HG02840 (cell line): ENCODE measurements around the gene ANXA10.
A peak's percentile ranks its signal among the peaks of the same experiment; 100 is the strongest.

Source experiments
- ATAC-seq: cut with Tn5 transposase; IDR thresholded peaks from one replicate; pipeline ENCODE4 v1.9.1; 2021; ENCODE audit warnings: mild to moderate bottlenecking, moderate library complexity, moderate number of reproducible peaks; ENCODE audit not compliant: unreplicated experiment, low FRiP score

The ANXA10 gene, protein sequence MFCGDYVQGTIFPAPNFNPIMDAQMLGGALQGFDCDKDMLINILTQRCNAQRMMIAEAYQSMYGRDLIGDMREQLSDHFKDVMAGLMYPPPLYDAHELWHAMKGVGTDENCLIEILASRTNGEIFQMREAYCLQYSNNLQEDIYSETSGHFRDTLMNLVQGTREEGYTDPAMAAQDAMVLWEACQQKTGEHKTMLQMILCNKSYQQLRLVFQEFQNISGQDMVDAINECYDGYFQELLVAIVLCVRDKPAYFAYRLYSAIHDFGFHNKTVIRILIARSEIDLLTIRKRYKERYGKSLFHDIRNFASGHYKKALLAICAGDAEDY

DNA sequence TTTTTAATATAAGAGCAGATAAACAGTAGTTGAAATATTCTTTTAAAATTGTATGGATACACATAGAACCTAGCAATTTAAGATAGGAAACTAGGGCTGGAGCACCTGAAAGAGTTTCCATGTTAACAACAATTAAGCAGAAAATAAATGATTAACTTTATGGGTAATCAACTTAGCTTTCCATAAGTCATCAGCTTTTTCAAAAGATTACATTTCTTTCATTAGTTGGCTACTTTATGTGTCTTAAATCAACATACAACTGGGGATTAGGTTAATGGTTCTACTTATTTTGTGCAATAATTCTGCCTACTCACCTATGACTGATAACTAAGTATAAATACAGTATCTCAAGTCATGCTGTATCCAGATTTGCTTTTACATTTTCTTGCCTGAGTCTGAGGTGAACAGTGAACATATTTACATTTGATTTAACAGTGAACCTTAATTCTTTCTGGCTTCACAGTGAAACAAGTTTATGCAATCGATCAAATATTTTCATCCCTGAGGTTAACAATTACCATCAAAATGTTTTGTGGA, at the start of gene ANXA10:
TSS of gene ANXA10 (plus strand) at position 362 of the 537 bp plus-strand sequence. CDS start at position 526, 164 bp downstream.
- ATAC-seq, result no peak

DNA sequence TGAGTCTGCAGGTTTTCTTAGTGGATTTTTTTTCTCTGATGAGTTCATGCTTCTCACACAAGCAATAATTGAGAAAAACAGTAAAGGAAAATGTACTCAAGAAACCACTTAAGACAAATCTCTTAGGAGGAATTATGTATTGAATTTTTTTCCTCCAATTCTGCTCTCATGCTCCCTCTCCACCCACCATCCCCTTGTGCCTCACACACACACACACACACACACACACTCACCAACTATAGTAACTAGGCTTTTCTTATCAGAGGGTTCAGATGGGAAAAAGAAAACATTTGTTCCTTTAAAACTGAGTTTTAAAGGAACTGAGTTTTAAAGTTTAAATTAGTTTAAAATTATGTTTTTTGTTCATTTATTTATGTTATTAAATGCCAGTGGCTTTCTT, 47.0 kb upstream of the ANXA10 start:
- ATAC-seq, result no peak

DNA sequence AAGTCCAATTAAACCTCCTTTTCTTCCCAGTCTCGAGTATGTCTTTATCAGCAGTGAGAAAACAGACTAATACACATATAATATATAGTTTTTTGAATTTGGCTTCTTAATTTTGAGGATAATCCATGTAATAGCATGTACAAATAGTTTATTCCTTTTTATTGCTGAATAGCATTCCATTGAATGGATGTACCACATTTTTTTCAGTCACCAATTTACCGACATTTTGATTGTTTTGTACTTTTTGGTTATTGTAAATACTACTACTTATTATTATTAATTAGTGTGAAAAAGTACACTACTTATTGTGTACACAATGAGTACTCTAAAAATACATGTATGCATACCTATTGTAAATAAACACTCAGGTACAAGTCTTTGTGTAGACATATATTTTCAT, 42.3 kb upstream of the ANXA10 start:
- ATAC-seq, result no peak

DNA sequence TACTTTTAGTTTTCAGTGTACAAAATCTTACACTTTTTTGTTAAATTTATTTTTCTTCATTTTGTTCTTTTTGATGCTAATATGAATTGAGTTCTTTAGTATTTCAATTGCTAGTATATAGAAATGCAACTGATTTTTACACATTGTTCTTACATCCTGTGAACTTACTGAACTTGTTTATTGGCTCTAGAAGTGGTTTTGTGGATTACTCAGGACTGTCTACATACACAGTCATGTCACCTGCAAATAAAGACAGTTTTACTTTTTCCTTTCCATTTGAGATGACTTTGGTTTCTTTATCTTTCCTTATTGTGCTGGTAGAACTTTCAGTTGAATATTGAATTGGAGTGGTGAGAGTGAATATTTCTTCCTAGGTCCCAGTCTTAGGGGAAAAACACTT, 40.8 kb upstream of the ANXA10 start:
- no peak for ATAC-seq

DNA sequence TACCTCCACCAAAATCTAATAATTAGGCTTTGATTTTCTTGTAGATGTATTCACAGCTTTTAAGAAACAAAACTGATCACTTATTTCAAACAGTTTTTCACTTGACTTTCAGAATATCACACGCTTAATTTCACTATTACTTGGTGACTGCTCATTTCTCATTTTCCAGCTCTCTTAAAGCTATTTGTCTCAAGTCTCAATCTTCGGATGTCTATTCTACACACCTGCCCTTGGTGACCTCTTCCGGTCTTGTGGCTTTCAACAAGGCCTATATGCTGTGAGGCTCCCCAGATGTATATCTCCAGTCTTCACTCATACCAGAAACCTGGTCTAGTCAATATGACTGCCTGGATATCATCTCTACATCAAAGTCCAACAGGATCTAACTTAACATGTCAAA, 34.9 kb upstream of the ANXA10 start:
- no peak for ATAC-seq

DNA sequence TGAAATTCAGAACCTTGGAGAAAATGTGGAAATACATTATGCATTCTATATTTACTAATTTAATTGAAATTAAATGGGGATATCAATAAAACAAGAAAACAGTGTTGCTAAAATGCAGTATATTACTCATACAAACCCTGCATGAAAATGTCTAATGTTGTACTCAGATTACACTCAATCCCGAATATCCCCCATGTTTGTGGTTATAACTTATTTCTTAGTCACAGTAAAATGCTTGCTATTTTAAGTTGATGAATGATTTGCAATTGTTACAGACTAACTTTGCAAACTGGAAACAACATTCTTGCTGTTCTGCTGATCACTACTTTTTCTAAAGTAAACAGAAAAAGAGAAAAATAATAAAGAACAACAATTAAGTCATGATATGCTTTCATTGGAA, 33.1 kb upstream of the ANXA10 start:
- no peak for ATAC-seq

DNA sequence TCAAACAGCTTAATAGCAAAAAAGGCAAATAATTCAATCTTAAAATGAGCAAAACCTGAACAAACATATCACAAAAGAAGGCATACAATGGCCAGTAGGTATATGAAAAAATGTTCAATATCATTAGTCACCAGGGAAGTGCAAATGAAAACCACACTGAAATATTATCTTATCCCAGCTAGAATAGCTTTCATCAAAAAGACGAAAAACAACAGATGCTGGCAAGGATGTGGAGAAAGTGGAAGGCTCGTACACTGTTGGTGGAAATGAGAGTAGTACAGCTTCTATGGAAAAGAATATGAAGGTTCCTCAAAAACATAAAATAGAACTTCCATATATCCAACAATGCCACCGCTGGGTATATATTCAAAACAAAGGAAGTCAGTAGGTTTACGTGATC, 29.3 kb upstream of the ANXA10 start:
- ATAC-seq, result no peak

DNA sequence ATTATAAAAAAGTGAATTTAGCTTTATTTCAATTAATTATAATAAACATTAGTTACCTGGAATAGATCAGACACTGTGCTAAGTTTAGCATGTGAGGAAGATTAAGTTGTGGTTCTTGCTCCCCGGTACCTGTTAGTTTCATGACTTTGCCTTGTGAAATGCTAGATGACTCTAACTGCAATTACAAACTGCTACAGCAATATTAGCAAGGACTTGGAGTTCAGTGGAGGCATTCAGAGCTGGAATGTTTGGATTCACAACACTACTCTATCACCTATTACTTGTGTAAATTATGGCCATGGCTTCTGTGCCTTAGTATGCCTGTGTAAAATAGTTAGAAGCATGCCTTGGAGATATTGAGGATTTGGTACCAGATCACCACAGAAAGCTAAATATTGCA, 21.4 kb upstream of the ANXA10 start:
- no peak for ATAC-seq

DNA sequence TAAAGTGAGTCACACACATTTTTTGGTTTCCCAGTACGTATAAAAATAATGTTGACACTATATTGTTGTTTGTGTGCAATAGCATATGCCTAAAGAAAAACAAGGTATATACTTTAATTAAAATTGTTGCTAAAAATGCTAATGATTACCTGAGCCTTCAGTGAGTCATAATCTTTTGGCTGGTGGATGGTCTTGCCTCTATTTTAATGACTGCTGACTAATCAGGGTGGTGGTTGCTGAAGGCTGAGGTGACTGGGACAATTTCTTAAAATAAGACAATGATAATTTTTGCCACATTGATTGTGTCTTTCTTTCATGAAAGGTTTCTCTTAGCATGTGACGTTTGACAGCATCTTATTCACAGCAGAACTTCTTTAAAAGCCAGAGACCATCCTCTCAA, 21.0 kb upstream of the ANXA10 start:
- ATAC-seq, result no peak

DNA sequence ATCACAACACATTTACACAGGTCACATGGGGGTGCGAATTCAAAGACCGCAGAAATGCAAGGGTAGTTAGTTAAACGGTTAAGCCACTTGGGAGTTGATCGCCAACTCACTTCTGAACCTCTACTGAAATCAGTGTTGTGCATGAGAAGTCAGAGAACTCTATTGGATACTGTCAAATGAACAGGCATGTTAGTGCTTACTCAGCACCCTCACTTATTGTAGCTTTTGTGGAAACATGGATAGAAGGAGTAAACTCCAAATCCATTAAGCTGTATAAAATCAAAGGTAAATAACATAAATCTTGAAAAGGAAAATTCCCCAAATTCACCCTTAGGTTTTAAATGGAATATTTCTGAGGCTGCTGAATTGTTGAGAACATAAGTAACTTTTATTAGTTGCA, 17.5 kb upstream of the ANXA10 start:
- ATAC-seq, result no peak

DNA sequence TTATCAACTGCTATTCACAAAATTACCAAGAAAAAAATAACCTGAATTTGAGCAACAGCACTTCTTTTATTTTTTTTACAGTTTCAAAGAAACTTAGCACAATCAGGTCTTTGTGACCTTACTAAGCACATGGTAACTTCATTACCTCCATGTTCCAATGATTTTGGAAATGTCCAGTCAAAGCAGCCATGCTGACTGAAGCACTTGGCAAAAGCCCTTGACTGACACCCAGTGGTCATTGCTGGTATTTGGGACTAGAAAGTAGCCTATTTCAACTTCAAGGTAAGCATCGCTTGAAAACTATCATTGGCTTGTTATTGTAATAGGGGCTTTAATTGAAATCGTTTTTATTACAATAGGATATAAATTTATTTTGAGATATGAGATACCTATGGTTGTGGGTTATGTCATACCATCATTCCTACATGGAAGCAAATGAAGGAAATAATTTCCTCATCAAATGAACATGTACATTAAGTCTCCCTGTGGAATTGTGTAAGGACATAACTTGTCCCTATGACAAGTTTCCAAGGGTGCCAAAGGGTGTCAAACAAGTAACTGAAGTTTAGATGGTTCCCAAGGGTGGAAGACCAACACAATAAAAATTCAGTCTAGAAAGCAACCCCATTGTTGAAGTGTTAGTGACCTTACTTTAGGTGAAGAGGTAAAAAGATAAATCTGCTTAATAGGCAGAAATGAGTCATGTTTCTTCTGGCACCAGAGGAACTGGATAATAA, 15.2 kb upstream of the ANXA10 start:
- peak; percentile 73 for ATAC-seq

DNA sequence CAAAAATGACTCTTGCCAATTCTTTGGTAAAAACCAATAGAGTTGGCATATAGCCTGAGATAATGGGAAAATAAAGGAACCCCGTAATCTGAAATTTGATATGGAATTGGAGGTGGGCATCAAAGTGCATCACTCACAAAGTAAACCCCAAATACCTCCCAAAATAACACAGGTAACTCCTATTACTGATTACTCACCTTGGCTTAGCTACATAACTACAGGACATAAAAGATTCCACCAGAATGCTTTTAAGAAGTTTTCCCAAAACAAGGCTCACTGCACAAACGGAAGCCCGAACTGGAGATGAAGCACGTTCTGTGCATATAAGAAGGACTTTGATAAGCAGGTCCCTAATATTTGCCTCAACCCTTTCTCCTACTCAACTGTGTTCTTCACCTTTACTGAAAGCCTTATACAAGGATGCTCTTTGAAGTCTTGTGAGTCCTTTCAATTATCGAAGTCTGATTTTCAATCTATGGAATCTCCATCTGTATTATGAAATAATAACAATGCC, 14.6 kb upstream of the ANXA10 start:
- ATAC-seq, result no peak

DNA sequence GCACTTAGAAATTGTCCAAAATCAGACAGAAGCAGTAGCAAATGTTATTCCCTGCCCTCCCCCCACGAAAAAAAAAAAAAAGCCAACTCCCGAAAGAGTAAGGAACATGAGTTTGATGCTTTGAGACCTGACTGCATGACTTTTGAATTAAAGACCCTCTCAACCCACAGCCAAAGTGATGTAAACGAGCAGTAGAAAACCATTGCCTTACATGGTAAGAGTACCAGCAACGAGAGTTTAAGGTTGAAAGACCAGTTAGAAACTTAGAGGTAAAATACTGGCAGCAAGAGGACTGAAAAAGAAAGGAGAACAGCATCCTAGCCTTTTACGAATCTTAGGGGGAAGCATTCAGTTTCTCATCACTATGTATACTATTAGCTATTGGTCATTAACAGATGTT, 10.0 kb upstream of the ANXA10 start:
- no peak for ATAC-seq

DNA sequence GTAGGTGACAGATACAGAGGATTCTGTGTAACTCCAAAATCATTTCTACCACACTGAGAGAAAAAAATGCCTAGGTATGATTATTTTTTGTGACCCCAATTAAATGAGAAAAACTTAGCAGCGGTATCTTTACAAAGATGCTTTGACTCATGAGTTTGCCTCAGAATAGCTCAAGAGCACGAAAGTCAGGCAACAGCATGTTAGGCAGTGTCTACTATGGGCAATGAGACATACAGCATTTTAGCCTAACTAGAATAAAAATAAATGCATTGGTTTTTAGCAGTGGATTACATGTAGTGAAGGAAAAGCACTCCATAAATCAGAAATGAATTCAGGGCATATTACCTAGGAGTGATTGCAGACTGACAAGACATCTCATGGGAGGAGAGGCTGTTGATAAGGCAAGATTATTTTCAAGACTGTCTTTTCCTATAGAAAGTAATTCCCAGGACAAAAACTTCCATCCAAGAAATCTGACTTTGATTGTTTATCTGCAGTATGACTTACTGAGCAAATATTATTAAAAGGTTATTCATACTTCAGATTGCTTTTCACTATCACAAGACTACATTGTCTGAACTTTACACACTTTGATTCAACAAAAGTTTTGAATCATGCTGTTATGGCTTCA, 3.6 kb downstream of the ANXA10 start:
- no peak for ATAC-seq

DNA sequence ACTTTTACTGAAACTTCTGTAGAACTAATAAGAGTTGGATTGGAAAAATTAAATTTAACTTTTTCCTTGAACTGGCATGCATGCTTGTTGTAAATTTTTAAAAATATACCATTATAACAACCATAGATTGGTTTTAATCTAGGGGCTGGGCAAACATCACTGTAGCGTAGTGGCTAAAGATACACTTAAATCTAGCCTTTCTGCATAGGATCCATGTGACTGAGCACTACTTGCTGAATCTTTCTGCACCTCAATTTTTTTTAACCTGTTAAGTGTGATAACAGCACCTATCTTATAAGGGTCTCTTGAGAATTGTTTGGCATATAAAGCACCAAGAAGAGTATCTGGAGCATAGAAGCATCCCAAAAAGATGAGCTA, 4.1 kb downstream of the ANXA10 start:
- no peak for ATAC-seq

DNA sequence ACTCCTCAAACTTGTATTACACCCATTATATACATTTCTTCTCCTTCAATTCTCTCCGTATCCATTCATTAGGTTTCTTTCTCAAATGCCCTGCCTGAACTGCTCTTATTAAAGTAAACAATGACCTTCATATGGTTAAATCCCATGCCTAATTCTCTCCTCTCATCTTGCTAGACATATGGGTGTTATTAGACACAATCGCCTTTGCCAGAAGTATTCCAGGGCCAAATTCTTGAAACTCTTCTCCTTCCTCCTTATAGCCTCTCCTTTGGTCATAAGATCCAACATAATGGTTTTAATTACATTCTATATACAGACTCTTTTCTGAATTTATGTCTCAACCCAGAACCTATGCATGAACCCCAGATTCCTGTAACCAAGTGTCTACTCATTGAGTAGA, 4.8 kb downstream of the ANXA10 start:
- ATAC-seq, result no peak

DNA sequence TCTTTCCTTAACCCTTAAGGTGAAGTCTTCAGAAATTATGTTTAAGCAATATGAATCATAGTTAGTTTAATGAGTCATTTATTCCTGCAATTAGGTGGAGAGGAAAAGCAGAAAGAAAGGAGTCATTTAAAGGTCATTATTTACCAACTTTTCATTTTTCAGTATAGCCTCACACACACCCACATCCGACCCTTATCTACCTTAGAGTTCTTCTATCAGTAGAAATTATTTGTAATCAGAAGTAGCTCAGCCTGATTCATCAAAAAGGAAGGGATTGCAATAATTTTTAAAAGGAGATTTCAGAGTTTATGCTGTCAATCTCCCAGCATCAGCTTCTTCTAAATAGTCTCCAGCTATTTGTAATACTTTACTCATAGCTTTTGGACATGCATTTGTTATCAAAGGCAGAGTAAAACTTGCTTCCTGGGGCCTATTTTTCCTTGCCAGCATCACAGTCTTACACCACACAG, 5.9 kb downstream of the ANXA10 start:
- no peak for ATAC-seq

DNA sequence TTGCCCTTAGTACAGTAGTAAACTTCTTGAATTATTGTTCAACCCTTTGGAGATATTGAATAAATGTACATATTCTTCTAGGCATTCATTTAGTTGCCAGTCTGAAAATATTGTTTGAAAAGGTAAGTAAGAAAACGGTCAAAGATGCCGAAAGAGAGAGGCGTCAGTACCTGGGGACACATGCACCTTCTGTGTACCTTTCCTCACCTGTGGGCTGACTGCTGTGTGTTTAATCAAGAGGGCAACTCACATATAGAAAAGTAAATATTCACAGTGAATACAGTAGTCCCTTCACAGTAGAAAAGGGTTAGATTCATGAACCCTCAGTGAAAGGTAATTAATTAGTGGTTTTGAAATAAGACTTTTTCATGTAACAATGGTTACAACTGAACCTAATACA, 6.9 kb downstream of the ANXA10 start:
- no peak for ATAC-seq

DNA sequence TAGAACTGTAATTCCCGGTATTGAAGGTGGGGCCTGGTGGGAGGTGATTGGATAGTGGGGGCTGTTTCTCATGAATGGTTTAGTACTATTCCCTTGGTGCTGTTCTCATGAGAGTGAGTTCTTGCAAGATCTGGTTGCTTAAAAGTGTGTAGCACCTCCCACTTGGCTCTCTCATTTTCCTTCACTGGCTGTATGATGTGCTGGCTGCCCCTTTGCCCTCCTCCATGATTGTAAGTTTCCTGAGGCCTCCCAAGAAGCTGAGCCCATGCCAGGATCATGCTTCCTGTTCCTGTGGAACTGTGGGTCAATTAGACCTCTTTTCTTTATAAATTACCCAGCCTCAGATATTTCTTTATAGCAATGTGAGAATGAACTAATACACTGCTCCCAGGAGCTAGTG, 8.7 kb downstream of the ANXA10 start:
- ATAC-seq, result no peak

DNA sequence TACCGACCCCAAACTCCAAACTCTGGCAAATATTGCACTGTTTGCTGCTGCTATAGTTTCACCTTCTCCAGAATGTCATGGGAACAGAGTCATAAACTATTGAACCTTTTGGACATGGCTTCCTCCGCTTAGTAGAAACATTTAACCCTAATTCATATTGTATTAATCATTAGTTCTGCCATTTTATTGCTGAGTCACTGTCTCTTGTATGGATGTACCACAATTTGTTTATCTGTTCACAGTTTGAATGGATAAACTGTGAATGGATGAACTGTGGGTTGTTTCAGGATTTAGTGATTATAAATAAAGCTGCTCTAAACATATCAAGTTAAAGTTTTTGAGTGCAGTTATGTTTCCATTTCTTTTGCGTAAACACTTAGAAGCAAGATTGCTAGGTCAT, 10.1 kb downstream of the ANXA10 start:
- no peak for ATAC-seq

DNA sequence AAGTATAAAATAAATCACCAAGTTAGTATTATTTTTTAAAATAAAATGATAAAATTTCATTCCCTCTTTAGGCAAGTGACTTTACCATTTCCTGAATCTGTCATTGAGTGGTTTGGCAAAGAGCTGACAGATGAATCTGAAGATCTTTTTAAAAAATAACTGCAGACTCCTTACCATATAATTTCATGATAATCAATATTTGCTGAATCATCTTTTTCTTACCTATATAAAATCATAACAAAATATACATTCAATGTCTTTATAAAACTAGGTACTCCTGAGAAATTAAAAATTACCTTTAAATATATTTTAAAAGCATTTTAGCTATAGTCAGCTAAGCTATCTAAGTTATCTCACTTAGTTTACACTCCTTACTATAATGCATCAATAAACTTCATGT, 17.2 kb downstream of the ANXA10 start:
- no peak for ATAC-seq
